Left ventricle myocardium inferior (tissue), 1 donor: ENCODE results near the gene PODN. TPM values are rescaled to one million over a fixed set of nuclear protein-coding genes. Genes with fewer than 3 reads are reported as not detected.

Experiments used
- DNase-seq: peaks from one replicate; pipeline ENCODE4 v3.0.0-alpha.2; 2020
- H3K27ac ChIP-seq: fragments of 200-600 bp; replicated peaks from 2 replicates; pipeline ENCODE4 v1.8.0; 2021
- H3K27me3 ChIP-seq: fragments of 200-600 bp; 2 replicates; pipeline ENCODE4 v1.8.0; 2021; ENCODE audit warnings: low read depth
- H3K36me3 ChIP-seq: fragments of 200-600 bp; 2 replicates; pipeline ENCODE4 v1.8.0; 2021
- H3K4me1 ChIP-seq: fragments of 200-600 bp; 2 replicates; pipeline ENCODE4 v1.8.0; 2021
- H3K4me3 ChIP-seq: fragments of 200-600 bp; 2 replicates; pipeline ENCODE4 v1.8.0; 2021; ENCODE audit warnings: mild to moderate bottlenecking, moderate library complexity
- H3K9me3 ChIP-seq: fragments of 200-600 bp; replicated peaks from 2 replicates; pipeline ENCODE4 v1.8.0; 2021
- intact Hi-C: fragments of 100-400 bp; cut with micrococcal nuclease; formaldehyde crosslinking; loops from one replicate; pipeline ENCODE4 v1.11.0; 2022
- total RNA-seq: library from RNA; stranded (reverse); fragmentation: NEBNext Ultra II Directional; extraction: Animal tissue kit (Norgen Biotek cat#: 25700); gene quantifications from one replicate; pipeline ENCODE4 v1.2.1, GENCODE V29; 2021
- TF ChIP-seq, protein P1 (sequence below): fragments of 200-600 bp; IDR thresholded peaks from 2 replicates; pipeline ENCODE4 v1.8.0; 2021; ENCODE audit warnings: antibody characterized with exemption, mild to moderate bottlenecking, borderline replicate concordance
- donor health status: DM: no; HTN: yes; CAD: no; lungs with severe emphysema.

The PODN gene
- total RNA-seq, 1 donor from 2014 or later, result 22.9 TPM

DNA sequence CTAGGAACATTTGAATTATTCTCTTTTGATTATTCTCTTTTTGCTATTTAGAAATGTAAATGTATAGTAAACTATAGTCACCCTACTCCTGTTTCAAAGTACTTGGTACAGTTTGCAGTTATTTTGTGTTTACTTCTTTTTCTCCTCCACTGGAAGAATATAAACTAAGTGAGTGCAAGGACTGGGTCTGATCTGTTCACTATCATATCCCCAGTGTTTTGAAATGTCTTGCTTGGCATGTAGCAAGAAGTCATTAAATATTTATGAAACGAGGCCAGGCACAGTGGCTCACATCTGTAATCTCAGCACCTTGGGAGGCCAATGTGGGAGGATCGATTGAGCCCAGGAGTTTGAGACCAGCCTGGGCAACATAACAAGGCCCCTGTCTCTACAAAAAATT lies 35.8 kb upstream of the PODN start:
- Histone ChIP-seq H3K27ac (peak overlapping the region; percentile 84), H3K4me1 (peaks cover 22% of the 10 kb centered on the region), H3K4me3 (no peak overlapping the region), H3K27me3 (no peaks in the 10 kb centered on the region), H3K9me3 (no peaks in the 10 kb centered on the region), H3K36me3 (peaks cover 13% of the 10 kb centered on the region)
- DNase-seq, result no peak
- intact Hi-C loops, result no loop called here
- TF ChIP-seq, protein P1, sequence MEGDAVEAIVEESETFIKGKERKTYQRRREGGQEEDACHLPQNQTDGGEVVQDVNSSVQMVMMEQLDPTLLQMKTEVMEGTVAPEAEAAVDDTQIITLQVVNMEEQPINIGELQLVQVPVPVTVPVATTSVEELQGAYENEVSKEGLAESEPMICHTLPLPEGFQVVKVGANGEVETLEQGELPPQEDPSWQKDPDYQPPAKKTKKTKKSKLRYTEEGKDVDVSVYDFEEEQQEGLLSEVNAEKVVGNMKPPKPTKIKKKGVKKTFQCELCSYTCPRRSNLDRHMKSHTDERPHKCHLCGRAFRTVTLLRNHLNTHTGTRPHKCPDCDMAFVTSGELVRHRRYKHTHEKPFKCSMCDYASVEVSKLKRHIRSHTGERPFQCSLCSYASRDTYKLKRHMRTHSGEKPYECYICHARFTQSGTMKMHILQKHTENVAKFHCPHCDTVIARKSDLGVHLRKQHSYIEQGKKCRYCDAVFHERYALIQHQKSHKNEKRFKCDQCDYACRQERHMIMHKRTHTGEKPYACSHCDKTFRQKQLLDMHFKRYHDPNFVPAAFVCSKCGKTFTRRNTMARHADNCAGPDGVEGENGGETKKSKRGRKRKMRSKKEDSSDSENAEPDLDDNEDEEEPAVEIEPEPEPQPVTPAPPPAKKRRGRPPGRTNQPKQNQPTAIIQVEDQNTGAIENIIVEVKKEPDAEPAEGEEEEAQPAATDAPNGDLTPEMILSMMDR, result no peak

DNA sequence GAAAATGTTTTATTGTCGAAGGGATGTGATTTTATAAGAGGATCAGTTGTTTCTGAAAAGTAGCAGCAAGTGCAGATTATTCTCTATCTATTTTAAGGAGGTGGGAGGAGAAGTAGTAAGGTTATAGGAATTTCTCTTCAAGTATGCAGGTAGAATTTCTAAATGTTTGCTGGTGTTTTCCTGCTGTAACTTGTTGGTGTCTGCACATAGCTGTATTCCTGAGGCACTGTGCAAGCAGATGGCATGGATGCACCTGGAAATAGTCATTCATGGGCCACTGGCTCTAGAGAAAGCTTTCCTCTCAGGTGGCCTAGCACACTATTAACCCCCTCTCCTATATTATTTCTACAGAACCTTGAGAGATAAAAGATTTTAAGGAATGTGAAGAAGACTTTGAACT lies 30.3 kb upstream of the PODN start:
- no peak for DNase-seq
- H3K27ac ChIP-seq, result no peak overlapping the region
- TF ChIP-seq, protein P1, result no peak
- H3K36me3 ChIP-seq, result peaks cover 34% of the 10 kb centered on the region
- intact Hi-C loops, result no loop called here
- H3K4me3 ChIP-seq, result no peak overlapping the region
- no peaks in the 10 kb centered on the region for H3K4me1 ChIP-seq
- H3K27me3 ChIP-seq, result no peaks in the 10 kb centered on the region
- no peaks in the 10 kb centered on the region for H3K9me3 ChIP-seq

DNA sequence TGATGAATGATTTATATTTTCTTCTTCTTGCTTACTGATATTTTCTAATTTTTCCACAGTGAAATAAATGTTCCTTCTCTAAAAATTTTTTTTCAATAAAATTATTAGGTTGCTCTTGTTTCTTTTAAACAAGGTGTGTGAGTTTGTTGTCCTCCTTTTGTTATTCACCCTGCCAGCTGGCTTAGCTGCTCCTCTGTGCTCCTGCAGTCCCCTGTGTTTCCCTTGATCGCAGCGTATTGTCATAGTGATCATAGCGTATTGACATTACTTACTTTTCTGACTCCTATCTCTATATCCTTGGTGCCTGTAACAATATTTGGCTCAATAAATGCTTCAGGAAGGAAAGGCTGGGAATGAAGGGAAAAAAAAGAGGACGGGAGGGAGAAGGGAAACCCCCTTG lies 24.9 kb upstream of the PODN start:
- H3K36me3 ChIP-seq, result peaks cover 52% of the 10 kb centered on the region
- intact Hi-C loops, result no loop called here

DNA sequence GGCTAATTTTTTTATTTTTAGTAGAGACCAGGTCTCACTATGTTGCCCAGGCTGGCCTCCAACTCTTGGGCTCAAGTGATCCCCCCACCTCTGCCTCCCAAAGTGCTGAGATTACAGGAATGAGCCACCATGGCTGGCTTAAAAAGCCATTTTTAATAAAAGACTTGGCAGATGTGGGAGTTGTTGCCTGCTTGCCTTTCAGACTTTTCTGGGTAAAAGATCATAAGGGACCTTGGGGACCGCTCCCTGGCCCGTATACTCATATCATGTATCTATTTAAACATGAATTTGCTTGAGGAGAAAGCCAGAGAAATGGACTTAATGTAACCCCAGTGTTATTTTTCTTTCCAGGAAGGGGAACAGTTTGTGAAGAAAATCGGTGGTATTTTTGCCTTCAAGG lies 23.4 kb upstream of the PODN start:
- H3K4me1 ChIP-seq, result no peaks in the 10 kb centered on the region
- no peak for DNase-seq
- intact Hi-C loops, result no loop called here
- H3K36me3 ChIP-seq, result peaks cover 49% of the 10 kb centered on the region
- no peak overlapping the region for H3K4me3 ChIP-seq
- no peak overlapping the region for H3K27ac ChIP-seq
- TF ChIP-seq, protein P1, result no peak
- H3K27me3 ChIP-seq, result no peaks in the 10 kb centered on the region
- no peaks in the 10 kb centered on the region for H3K9me3 ChIP-seq

More for the DNA sequence above, 24.9 kb upstream of the PODN start:
- no peaks in the 10 kb centered on the region for H3K27me3 ChIP-seq
- DNase-seq, result no peak
- TF ChIP-seq, protein P1, result no peak
- no peaks in the 10 kb centered on the region for H3K9me3 ChIP-seq
- H3K27ac ChIP-seq, result no peak overlapping the region
- no peaks in the 10 kb centered on the region for H3K4me1 ChIP-seq
- no peak overlapping the region for H3K4me3 ChIP-seq

DNA sequence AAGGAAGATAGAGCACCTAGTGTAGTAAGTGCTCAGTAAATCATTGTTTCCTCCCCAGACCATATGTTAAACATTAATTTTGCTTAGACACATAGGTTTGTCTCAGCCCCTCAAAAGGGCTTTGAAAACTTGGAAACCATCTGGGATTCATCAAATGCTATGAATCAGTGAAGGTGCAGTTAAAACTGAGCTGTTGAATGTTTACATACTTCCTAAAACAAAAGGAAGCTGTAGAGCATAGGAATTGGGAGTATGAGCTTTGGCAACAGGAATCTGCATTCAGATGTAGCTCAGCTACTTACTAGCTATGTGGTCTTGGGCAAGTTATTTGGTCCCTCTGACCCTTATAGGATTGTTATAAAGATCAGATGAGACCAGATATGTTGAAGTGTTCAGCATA lies 18.7 kb upstream of the PODN start:
- H3K36me3 ChIP-seq, result peaks cover 45% of the 10 kb centered on the region
- H3K27me3 ChIP-seq, result no peaks in the 10 kb centered on the region
- H3K4me1 ChIP-seq, result peaks cover 21% of the 10 kb centered on the region
- H3K4me3 ChIP-seq, result no peak overlapping the region
- TF ChIP-seq, protein P1, result no peak
- intact Hi-C loops, result no loop called here
- H3K27ac ChIP-seq, result no peak overlapping the region
- H3K9me3 ChIP-seq, result no peaks in the 10 kb centered on the region
- DNase-seq, result no peak

DNA sequence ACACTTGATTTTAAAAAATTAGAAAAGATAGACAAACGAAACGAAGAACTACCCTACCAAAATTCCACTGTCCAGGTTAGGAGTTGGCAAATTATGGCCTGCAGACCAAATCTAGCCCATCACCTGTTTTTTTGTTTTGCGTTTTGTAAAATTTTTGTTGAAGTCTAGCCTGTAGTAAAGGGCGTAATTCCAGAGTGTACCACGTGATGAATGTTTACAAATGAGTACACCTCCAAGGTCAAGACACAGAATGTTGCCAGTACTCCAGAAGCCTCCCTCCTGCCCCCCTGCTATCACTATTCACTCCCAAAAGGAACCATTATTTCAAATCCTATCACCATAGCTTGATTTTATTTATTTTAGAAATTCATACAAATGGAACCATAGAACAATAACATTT lies 17.1 kb upstream of the PODN start:
- H3K27me3 ChIP-seq, result no peaks in the 10 kb centered on the region
- H3K4me1 ChIP-seq, result peaks cover 38% of the 10 kb centered on the region
- no peak overlapping the region for H3K27ac ChIP-seq
- no peak for DNase-seq
- H3K9me3 ChIP-seq, result no peaks in the 10 kb centered on the region
- intact Hi-C loops, result no loop called here
- TF ChIP-seq, protein P1, result no peak
- no peak overlapping the region for H3K4me3 ChIP-seq
- H3K36me3 ChIP-seq, result peaks cover 30% of the 10 kb centered on the region
